ENCODE data around the gene FAM83F. TPM values are rescaled to one million over a fixed set of nuclear protein-coding genes. Genes with fewer than 3 reads are reported as not detected.

The FAM83F gene
- total and polyA plus RNA-seq, 8 donors, result 0.15 to 0.73 (median 0.26) TPM

- peak overlapping the region in 1 of 2 donors; percentile 19 for H3K4me3 ChIP-seq
- intact Hi-C loops (cut with DNase I), result no loop called here
- peaks cover 36 to 68% of the 10 kb centered on the region in 2 donors for H3K27me3 ChIP-seq
Observed at GRCh38 chr22:39994041-39994565, 651 bp upstream of the FAM83F start.

GRCh38 chr22:39995393-39996252 lies 869 bp downstream of the FAM83F start:
- no peak for ATAC-seq
- TF ChIP-seq CTCF (IDR thresholded peaks at IDR 0.05), result no peak
- Histone ChIP-seq H3K4me1 (peaks cover 0 to 15% of the 10 kb centered on the region in 2 donors), H3K27ac (no peak overlapping the region), H3K4me3 (peak overlapping the region; percentile 2 to 31), H3K36me3 (no peaks in the 10 kb centered on the region), H3K27me3 (peaks cover 36 to 59% of the 10 kb centered on the region in 2 donors), H3K9me3 (no peaks in the 10 kb centered on the region)
- DNase-seq, result no peak
- intact Hi-C loops (cut with DNase I), result no loop called here

More at GRCh38 chr22:39994041-39994565, 651 bp upstream of the FAM83F start:
- no peaks in the 10 kb centered on the region for H3K36me3 ChIP-seq
- DNase-seq, result no peak
- TF ChIP-seq CTCF (IDR thresholded peaks at IDR 0.05), result no peak
- no peak for ATAC-seq
- H3K4me1 ChIP-seq, result peaks cover 0 to 15% of the 10 kb centered on the region in 2 donors
- no peaks in the 10 kb centered on the region for H3K9me3 ChIP-seq
- H3K27ac ChIP-seq, result no peak overlapping the region

DNA sequence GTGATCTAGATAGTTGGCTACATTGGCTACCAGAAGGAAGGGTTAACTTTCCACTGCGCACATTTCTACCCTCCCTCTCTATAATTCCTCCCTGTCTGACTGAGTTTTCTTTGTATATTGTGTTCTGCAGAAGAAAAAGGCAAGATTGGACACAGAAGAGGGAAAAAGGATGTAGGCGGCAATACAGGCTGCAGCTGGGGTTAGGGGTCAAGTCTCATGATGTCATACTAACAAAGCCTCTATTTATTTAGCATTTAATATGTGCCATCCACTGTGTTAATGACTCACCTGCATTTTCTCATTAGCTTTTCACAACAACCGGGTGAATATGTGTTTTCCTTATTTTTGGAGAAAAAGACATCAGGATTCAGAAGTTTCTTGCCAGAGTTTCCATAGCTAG lies 2.0 kb downstream of the FAM83F start:
- DNase-seq (no peak), ATAC-seq (no peak)
- Histone ChIP-seq H3K4me3 (no peak overlapping the region), H3K27me3 (peaks cover 36 to 59% of the 10 kb centered on the region in 2 donors), H3K4me1 (peaks cover 0 to 15% of the 10 kb centered on the region in 2 donors), H3K36me3 (no peaks in the 10 kb centered on the region), H3K27ac (no peak overlapping the region), H3K9me3 (no peaks in the 10 kb centered on the region)
- intact Hi-C loops (cut with DNase I), result no loop called here
- TF ChIP-seq CTCF (IDR thresholded peaks at IDR 0.05), result no peak

DNA sequence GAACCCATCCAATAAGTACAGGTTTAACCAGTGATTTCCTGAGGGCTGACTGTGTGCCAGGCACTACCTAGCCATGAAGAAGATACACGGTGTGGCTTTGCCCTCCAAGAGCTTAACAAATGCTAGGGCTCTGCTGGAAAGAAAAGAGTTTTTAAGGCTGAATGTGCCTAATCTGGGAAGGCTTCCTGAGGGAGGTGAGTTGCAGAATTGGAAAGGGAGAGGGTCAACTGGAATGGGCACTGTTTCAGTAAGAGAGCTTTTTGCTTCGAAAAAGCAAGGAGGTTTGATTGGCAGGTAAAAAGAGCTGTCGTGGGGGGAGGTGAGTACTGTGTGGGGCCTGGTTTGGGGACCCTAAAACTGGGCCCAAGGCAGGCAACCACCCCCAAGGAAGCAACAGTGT lies 2.7 kb downstream of the FAM83F start:
- intact Hi-C loops (cut with DNase I), result no loop called here
- DNase-seq (no peak), ATAC-seq (no peak)
- TF ChIP-seq CTCF (IDR thresholded peaks at IDR 0.05), result no peak
- Histone ChIP-seq H3K27ac (no peak overlapping the region), H3K27me3 (peaks cover 36 to 57% of the 10 kb centered on the region in 2 donors), H3K4me1 (peaks cover 0 to 15% of the 10 kb centered on the region in 2 donors), H3K36me3 (no peaks in the 10 kb centered on the region), H3K9me3 (no peaks in the 10 kb centered on the region), H3K4me3 (no peak overlapping the region)
